Stimulated activated CD4-positive, alpha-beta T cell treated with anti-CD3 and anti-CD28 coated beads, Interleukin-12 subunit alpha, Interleukin-12 subunit beta, amount 100 ng/mL, for 4 hours (primary cell): ENCODE results near the gene ALDOC.
A peak's percentile ranks its signal among the peaks of the same experiment; 100 is the strongest.

Experiments
- DNase-seq: peaks from one replicate; pipeline ENCODE4 v3.0.0-alpha.2; 2020

ALDOC gene

DNA sequence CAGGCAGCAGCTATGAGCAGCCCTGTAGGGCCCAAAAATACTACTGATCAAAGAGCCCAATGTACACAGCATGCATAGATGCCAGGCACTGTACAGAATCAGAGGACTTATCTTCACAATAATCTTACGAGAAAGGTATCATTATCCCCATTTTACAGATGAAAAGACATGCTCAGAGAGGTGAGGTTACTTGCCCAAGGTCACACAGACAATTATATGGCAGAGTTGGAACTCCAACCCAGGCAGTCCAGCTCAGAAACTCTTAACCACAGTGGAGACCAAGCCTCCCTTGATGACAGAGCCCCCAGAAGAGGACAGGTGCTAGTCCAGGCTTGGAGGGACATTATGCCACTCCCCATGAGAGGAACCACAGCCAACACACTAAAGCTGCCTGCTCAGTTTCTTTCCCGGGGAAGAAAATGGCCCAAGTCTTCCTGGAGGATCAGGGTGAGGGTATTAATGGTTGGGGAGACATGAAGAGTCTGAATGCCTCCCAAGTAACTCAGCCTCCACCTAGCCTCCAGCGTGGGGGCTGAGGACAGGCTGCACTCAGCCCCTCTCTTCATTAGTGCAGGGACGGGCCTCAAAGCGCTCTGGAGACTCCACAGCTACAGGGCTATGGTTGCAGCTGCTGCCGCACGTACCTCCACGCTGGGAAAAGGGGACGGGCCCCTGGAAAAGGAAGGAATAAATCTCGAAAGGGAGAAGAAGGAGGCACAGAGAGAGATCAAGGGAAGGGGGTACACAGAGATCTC, 25.1 kb downstream of the ALDOC start:
- DNase-seq, result no peak

DNA sequence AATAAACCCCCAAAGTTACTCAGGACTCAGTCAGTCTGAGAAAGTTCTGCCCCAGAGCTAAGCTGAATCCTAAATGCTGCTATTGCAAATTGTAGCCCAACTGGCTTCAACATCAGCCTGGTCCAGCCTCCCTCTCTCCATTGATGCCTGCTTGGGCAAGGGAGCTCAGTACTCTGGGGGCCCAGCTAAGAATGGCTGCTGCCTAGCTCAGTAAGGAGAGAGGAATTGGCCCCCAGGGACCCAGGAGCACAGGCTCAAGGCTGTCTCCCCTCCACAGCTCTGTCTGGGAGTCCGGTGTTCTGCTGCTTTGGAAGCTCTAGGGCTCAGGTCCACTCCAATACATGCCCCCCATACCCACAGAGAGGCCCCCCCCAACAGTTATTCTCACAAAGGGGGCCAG, 25.8 kb downstream of the ALDOC start:
- no peak for DNase-seq

DNA sequence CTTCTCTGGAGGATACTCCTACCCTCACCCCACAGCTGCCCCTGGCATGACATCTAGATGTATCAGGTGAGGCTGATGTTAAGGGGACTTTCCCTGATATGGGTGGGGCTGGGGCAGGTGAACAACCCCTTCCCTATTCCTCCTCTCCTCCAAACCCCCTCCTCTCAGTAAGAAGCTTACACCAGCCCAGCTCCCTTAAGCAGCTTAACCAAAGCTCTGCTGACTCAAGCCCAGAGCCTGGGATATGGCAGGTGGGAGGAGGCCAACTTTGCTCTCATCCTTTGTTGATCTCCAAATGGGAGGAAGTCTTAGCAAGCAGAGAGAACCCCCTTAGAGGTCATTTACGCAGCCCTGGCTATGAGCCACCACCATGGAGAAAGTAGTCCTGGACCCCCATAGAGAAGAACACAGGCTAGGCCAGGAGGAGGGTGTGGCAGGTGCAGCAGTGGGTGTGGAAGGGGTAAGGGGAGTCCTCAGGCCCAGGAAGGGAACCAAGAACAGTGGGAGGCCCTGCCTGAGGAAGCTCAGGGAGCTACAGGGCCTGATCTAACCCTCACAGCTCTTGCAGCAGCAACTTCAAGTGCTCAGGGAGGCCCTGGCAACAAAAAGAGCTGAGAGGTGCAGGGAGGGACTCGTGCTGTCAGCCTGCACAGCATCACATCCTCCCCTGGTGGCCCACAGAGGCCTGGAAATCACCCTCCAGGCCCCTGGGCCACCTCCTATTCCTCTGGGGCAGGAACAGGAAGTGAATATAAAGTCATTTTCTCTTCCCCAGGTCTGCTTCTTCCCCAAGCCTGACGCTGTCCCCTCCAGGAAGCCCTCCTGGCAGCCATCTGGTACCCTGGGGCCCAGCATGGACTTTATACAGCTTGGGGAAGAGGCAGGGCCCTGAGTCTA, 27.2 kb downstream of the ALDOC start:
- DNase-seq, result peak; percentile 32

DNA sequence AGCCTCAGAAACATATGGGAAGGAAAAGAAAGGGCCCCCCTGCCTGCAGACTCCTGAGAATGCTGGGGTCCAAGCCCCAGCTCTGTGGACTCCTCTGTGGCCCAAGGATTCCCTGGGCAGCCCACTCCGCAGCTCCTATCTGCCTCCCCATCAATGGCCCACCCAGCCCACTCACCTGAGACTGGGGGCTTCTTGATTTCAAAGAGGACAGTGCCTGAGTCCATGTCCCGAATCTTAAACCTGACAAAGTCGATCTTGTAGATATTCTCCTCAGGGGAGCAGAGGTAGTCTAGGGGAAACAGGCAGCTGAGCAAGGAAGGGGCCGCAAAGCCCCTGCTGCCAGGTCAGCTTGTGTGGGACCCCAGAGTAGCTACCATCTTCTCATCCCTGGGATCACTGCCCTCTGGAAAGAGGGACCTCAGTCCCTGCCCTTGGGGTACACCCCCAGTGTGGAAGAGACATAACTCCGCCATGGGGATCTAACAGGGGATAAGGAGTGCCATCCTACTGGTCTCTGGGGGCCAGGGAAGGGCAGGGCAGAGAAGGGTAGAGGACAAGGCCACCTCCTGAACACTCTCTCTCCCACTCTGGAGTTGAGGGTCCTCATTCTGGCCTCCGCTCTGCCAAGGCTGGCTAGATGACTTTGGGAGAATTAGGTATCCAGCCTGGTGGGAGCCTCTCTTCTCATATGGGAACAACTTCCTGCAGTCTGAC, 28.1 kb downstream of the ALDOC start:
- no peak for DNase-seq

DNA sequence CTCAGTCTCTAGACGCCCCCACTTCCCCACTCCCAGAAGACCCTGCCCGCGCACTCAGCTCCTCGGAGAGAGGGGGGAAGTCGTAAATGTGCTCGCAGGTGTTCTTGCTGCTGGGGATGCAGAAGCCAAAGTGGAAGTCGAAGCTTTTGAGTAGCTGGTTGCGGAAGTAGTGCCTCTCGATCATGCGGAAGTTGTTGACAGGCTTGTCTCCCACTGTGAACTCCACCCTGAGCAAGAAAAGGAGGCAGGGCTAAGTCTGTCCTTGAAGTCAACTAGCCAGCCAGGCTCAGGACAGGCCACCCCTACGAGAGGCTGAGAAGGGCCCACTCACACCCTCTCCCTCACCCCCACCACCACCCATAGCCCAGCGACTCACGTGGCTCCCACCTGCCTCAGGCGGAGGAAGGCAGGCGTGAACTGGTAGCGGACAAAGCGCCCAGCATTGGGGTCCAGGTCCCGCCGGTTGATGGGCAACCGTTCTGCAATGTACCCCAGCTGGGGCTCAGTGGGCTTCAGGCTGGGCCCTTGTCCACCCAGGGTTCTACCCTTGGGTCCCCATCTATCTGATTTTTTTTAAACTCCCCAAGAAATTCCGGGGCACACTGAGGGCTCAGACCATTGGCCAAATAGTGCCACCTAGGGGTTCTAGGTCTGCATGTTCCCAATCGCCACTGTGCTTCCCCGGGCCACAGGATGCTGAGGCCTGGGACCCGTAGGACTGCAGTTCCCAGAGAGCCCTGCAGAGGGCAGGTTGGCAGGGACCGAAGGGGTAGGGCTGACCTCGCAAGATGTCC, 28.9 kb downstream of the ALDOC start:
- DNase-seq, result peak; percentile 67

DNA sequence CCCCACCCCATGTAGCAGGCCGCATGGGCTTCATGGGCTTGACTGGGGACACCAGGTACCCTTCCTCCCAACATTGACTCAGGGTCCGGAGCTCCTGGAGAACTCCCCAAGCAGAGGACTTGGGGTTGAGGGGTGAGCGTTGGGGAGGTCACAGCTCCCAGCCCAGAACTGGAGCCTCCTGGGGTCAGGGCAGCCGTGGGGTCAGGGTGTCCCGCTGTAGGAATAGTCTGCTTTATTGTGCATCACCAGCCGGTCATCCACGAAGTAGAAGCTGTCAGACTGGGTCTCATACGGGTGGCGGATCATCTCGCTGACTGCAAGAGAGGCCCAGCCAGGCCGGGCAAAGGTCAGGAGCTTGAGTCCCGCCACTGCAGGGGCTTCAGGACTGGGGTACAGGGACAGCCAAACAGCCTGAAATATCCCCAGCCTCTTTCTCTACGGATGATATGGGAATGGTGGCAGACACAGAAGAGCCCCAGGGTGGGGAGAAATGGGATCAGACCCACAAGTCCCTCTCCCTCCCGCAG, 29.5 kb downstream of the ALDOC start:
- no peak for DNase-seq

DNA sequence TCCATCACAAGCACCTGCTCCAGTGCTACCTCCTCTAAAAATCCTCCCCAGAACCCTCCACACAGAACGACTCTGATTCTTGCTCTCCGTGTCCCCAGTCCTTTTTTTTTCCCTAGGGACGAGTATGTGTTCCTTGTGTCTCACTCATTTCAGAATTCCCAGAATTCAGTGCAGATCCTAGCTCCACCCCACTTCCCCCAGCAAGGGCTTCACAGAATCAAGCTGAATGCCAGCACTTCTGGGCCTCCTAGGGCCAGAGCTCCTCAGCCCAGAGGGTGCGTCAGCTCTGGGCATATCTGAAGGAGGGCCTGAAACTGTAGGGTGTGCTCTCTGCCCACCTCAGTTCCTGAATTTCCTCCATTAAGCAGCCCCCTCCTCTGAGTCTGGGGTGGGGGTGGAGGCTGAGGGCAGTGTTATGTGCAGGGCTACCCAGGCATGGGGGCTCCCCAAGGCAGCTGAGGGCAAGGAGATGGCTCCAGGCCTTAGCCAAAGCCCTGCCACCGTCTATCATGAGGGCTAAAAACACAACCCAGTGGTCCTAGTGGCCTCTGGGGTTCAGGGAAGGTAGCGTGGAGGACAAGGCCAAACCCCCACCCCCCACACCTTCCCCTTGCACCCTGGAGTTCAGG, 30.8 kb downstream of the ALDOC start:
- DNase-seq, result no peak

DNA sequence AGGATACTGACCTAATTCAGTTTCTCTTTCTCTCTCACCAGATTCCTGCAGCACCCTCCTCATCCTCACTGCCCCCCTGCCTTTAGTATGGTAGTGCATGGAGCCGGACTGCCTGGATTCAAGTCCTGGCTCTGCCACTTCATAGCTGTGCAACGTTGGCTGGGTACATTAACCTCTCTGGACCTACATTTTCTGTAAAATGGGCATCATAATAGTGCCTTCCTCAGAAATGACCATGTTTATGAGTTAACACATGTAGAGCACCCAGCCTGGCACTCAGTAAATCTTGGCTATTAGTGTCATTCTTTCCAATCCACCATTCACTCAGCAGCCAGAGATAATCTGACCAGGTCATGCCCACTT, 31.6 kb downstream of the ALDOC start:
- DNase-seq, result no peak

DNA sequence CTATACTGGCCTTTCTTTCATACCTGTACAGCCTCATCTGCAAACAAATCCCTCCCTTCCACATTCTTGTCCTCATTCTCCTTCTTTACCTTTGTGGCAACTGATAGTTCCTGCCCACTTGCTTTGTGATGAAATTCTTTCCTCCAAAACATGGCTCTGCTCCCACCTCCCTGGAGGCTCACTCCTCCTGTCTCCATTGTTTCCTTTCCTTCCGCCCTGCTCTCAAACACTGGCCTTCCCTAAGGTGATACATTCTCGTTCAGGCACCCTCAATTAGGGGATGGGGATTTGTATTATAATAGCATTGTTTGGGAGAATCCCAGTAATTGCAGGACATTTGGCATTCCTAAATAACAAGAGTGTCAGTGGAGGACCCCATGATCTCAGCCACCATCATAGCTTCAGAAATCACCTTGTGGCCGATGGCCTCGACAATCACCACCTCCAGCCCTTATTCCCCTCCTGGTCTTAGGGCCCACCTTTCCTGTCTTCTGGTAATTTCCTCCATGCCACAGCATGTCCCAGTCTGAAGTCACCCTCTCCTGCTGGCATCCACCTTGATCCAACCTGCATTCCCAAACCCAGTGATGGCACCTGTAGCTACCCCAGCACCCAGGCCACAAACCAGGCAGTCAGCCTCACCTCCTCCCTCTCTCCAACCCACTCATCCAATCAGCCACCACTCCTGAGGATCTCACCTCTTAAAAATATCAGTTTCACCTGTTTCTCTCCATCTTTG, 32.1 kb downstream of the ALDOC start:
- DNase-seq, result no peak

DNA sequence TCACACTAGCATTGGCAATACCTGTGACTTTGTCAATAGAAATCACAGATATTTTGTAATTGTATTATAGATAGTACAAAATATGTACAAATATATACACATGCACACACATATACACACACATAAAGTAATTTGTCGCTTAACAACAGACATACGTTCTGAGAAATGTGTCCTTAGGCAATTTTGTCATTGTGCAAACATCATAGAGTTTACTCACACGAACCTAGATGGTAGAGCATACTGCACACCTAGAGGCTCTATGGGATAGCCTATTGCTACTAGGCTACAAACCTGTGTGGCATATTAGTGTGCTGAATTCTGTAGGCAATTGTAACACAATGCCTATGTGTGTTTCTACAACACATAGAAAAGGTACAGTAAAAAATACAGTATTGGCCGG, 35.3 kb downstream of the ALDOC start:
- no peak for DNase-seq

DNA sequence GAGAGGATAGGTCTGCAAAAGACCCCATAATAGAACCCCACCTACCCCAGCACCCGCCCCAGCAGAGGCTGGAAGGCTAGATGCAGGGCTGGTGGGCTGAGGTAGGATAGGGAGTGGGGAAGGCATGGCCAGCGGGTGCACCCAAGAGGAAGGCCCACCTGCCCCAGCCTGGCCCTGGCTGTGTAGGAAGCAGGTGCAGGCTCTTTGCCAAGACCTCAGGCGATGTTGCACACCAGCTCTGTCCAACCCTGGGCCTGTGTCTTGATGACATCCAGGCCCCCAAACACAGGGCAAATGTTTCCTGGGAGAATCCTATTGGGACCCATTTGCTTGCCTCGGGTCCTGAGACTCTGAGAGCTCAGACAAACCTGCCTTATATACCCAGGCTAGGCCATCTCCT, 36.5 kb downstream of the ALDOC start:
- DNase-seq, result no peak

DNA sequence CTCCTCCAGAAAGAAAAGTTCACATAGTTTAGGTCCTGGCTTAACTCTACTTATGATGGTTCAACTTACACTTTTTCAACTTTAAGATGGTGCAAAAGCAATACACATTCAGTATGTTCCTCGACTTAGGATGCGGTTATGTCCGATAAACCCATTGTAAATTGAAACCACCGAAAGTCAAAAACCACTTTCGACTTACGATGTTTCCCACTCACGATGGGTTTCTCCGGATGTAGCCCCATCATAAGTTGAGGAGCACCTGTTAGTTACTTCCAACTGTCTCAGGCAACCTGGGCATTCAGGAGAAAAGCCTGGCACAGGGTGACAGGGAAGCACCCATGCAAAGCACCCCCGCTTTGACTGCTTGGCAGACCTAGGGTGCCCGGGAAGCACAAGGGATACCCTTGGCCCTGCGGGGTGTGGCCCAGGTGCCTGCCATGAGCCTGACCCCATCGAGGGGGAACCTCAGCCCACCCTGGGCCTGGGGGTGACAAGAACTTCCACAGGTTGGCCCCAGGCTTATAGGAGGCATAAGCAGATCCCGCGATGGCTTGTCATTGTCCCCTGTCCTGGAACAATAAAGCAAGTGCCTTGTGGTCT, 38.3 kb downstream of the ALDOC start:
- no peak for DNase-seq

DNA sequence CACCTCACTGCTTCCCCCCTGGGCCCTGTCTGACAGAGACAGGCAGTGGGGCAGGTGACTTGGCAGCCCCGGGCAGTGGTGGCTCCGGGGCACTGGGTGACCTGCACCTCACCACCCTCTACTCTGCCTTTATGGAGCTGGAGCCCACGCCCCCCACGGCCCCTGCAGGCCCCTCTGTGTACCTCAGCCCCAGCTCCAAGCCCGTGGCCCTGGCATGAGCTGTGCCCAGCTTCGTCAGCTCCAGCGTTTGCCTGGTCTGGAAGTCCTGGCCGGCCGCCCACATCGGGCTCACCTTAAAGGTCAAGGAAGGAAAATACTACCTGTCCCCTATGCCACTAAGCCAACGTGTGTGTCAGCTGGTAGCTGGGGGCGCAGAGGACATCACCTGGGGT, 39.5 kb downstream of the ALDOC start:
- no peak for DNase-seq

DNA sequence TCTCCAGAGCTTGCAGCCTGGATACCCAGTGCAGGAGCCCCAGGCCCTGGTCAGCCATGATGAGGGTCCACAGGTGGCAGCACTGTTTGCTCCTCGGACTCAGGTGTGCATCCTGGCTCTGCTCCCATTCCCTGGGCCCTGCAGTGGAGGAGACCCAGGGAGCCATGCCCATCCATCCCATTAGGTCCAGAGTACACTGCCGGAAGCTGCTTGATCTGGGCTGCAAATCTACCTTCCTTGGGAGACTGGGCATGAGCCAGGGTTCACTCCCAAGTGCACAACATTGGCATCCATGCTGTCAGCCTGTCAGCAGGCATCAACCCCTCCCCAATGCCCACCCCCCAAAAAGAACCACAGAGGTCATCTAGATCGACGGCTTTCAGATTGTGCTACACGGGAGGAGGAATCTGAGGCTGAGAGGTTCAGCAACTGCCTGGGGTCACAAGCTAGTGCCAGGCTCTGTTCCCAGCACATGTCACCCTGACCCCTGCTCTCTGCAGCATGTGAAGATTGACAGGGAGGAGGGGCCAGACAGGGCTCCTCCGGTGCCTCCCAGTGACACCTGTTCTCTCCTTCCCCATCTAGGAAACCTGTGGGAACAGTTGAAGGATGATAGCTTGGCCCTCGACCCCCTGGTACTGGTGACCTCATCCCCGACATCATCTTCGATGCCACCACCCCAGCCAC, 40.0 kb downstream of the ALDOC start:
- no peak for DNase-seq

DNA sequence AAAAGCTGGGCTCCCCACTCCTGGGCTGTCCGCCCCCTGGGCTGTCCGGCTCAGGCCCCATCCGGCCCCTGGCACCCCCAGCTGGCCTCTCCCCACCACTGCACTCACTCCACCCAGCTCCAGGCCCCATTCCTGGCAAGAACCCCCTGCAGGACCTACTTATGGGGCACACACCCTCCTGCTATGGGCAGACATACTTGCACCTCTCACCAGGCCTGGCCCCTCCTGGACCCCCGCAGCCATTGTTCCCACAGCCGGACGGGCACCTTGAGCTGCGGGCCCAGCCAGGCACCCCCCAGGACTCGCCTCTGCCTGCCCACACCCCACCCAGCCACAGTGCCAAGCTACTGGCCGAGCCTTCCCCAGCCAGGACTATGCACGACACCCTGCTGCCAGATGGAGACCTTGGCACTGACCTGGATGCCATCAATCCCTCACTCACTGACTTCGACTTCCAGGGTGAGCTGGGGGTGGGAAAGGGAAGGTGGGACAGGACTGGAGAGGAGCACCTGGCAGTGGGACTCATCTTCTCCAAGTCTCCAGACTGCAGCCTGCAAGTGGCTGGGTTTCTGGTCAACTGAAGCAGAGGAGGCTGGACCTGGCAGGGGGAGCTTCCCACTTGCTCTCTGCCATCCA, 41.8 kb downstream of the ALDOC start:
- DNase-seq, result no peak

DNA sequence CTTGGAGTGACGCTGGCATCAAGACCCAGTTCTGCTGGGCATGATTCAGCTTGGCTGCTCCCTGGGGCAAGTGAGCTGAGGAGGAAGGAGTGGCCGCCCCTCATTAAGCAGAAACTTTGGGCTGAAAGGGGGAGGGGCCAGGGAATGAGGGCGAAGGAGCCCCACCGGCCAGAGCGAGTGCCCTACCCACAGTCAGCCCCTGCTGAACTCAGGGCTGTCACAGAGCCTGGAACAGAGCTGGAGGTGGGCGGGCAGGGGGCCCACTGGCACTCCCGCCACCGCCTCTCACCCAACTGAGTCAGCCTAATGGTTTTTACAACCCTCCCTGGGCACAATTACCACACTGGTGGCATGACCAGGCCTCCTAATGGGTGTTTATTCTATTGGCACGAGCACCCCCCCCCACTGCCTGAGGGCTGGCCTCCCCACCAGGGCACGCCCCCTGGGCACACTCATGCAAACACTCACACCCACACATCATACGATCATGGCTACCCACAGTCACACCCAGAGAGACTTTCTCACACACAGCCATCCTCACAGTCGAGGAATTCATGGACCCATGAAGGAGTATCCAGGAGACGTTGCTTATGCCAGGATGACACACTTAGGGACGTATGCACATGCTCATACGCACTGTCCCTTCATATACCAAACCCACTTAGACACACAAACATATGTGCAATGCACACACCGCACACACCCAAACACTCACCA, 43.4 kb downstream of the ALDOC start:
- no peak for DNase-seq

DNA sequence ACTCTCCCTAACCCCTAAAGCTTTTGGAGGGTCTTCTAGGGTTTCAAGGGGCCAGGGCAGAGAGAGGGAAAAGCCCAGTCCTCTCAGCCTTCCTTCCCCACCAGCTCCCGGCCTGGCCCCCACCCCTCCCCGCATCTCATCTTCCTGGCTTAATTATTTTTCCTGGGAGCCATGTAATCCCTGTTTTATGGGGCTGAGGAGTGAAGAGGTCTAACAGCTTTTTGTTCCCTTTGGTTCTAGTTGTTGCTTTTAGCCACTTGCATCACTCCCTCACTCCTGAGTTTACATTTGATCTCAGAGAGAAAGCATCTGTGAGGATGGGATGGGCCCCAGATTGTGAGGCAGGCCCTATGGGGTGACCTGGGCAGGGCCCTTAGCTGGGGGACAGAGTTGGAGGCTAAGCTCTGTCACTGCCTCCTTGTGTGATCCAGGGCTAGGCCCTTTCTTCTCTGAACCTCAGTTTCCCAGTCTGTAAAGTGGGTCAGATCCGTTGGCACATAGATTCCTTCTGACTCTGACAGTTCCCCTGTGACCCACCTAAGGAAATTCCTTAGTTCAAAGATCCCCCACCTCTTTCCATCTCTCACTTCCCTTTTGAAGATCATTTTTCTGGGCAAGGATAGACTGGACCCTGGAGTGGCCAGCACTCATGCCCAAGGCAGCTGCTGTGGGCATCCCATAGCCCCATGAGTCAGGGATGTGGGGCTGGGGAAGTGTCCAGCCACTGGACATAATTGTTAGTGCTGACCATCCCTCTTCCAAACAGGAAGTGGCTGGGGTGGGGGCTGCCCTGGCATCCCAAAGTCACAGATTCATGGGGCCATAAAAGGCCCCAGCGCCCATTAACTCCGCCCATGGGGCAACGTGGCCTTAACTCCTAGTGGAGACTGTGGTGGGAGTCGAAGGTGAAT, 44.4 kb downstream of the ALDOC start:
- no peak for DNase-seq

DNA sequence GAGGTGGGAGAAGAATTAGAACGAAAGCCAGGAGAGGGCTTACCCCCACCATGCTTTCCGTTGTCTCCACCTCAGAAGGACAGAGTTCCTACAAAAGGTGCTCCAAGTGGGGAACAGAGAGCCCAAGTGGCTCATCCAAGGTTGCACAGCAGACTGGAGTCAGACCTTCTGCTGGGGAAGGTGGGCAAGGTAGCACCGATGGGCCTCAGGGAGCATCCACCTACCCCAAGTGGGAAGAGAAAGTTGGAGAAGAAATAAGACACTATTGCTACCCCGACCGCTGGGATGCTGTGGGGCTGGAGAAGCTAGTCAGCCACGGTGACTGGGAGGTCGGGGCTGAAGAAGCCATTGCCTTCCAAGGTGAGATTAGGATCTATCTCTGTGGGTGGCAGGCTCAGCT, 45.8 kb downstream of the ALDOC start:
- DNase-seq, result no peak
